OCI-M2 (cell line): ENCODE results near the gene SNAP47.

Source experiments
- DNase-seq: peaks from one replicate; lab custom pipeline; 2025; ENCODE audit not compliant: unreplicated experiment; lab: John Stamatoyannopoulos, UW

The SNAP47 gene

GRCh38 chr1:227767401-227768124 is 32.3 kb downstream of the SNAP47 start:
- no peak for DNase-seq

- no peak for DNase-seq
Measured at GRCh38 chr1:227768125-227768439, 32.8 kb downstream of the SNAP47 start.

- DNase-seq = no peak
Measured at GRCh38 chr1:227768640-227769039, 33.4 kb downstream of the SNAP47 start.

GRCh38 chr1:227769047-227769935 is 34.1 kb downstream of the SNAP47 start:
- DNase-seq = no peak

GRCh38 chr1:227769936-227770494 is 34.8 kb downstream of the SNAP47 start:
- DNase-seq = no peak

- DNase-seq = no peak
Measured at GRCh38 chr1:227770812-227771211, 35.6 kb downstream of the SNAP47 start.

GRCh38 chr1:227771326-227771725 is 36.1 kb downstream of the SNAP47 start:
- no peak for DNase-seq

- no peak for DNase-seq
Measured at GRCh38 chr1:227771771-227772170, 36.5 kb downstream of the SNAP47 start.

GRCh38 chr1:227773558-227773957 is 38.3 kb downstream of the SNAP47 start:
- no peak for DNase-seq

- no peak for DNase-seq
Measured at GRCh38 chr1:227774051-227774731, 39.0 kb downstream of the SNAP47 start.

GRCh38 chr1:227774821-227775661 is 39.8 kb downstream of the SNAP47 start:
- no peak for DNase-seq

- DNase-seq = no peak
Measured at GRCh38 chr1:227775841-227776240, 40.6 kb downstream of the SNAP47 start.

GRCh38 chr1:227776331-227776771 is 41.1 kb downstream of the SNAP47 start:
- no peak for DNase-seq

- DNase-seq = no peak
Measured at GRCh38 chr1:227777156-227777555, 41.9 kb downstream of the SNAP47 start.

- DNase-seq = no peak
Measured at GRCh38 chr1:227777646-227778045, 42.4 kb downstream of the SNAP47 start.

- DNase-seq = no peak
Measured at GRCh38 chr1:227778401-227778947, 43.2 kb downstream of the SNAP47 start.

GRCh38 chr1:227779021-227779441 is 43.8 kb downstream of the SNAP47 start:
- DNase-seq = no peak

GRCh38 chr1:227779685-227780084 is 44.5 kb downstream of the SNAP47 start:
- DNase-seq = no peak

- no peak for DNase-seq
Measured at GRCh38 chr1:227780101-227781044, 45.1 kb downstream of the SNAP47 start.
